ENCODE results near the gene CFAP99. TPM values are rescaled to one million over a fixed set of nuclear protein-coding genes. Genes with fewer than 3 reads are reported as not detected.

Gene CFAP99
- total RNA-seq, 1 experiment from 2014 or later = 0.33 TPM

DNA sequence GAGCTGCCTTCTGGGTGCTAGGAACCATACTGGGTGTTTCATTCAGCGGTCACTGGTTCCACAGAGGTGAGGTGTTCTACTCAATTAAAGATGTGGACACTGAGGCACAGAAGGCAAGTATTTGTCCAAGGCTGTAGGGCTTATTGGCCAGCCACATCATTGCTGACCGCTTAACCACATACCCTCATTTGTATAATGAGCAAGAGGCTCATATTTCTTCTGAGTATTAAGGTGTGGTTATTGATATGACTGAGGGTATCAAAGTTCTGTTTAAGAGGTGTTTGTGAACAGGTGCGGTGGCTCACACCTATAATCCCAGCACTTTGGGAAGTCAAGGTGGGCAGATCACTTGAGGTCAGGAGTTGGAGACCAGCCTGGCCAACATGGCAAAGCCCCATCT is 64.5 kb downstream of the CFAP99 start:
- intact Hi-C loops (cut with micrococcal nuclease; ENCODE audit: unreplicated experiment) = no loop called here
- no peak for DNase-seq (ENCODE audit: low read depth, low spot score)
- ChIA-PET POLR2A (interaction anchor here (0.6 kb wide), 1 partner anchor 624 kb away, joined by 6 read pairs; no protein-coding TSS in a partner anchor), CTCF (interaction anchor here (0.6 kb wide), 1 partner anchor 35 kb away, joined by 3 read pairs; no protein-coding TSS in a partner anchor)
- ATAC-seq = no peak
- in situ Hi-C loops (cut with HindIII; ENCODE audit: low pct_unique_long_range_greater_than_20kb, low sequenced_read_pairs) = no loop called here
- Histone ChIP-seq H3K4me3 (ENCODE audit: low read depth in 2 of 2, low read length in 2 of 2) (no peak overlapping the region), H3K27me3 (ENCODE audit: control insufficient read depth, insufficient read depth, low read length) (no peaks in the 10 kb centered on the region), H3K36me3 (ENCODE audit: control insufficient read depth, insufficient read depth, low read length) (no peaks in the 10 kb centered on the region), H3K9me3 (ENCODE audit: control insufficient read depth, insufficient read depth, low read depth, low read length) (no peaks in the 10 kb centered on the region), H3K4me1 (ENCODE audit: control insufficient read depth, insufficient read depth, low read length) (peaks cover 4% of the 10 kb centered on the region; the same call in 1 of the 2 replicates), H3K27ac (ENCODE audit: low read length) (no peak overlapping the region)
- no TSS peak for BruUV-seq (replicated peaks)
- TF ChIP-seq TCF7L2 (IDR thresholded peaks at IDR 0.05; ENCODE audit: low read depth, low read length) = no peak
- TF ChIP-seq SIN3A (IDR thresholded peaks at IDR 0.05; ENCODE audit: borderline replicate concordance, insufficient read depth, low read depth, low read length) = no peak
- TF ChIP-seq, protein P1, sequence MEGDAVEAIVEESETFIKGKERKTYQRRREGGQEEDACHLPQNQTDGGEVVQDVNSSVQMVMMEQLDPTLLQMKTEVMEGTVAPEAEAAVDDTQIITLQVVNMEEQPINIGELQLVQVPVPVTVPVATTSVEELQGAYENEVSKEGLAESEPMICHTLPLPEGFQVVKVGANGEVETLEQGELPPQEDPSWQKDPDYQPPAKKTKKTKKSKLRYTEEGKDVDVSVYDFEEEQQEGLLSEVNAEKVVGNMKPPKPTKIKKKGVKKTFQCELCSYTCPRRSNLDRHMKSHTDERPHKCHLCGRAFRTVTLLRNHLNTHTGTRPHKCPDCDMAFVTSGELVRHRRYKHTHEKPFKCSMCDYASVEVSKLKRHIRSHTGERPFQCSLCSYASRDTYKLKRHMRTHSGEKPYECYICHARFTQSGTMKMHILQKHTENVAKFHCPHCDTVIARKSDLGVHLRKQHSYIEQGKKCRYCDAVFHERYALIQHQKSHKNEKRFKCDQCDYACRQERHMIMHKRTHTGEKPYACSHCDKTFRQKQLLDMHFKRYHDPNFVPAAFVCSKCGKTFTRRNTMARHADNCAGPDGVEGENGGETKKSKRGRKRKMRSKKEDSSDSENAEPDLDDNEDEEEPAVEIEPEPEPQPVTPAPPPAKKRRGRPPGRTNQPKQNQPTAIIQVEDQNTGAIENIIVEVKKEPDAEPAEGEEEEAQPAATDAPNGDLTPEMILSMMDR (IDR thresholded peaks at IDR 0.05) = no peak
- TF ChIP-seq POLR2AphosphoS5 (IDR thresholded peaks at IDR 0.05; ENCODE audit: low read depth, low read length) = no peak
- TF ChIP-seq, protein P2, sequence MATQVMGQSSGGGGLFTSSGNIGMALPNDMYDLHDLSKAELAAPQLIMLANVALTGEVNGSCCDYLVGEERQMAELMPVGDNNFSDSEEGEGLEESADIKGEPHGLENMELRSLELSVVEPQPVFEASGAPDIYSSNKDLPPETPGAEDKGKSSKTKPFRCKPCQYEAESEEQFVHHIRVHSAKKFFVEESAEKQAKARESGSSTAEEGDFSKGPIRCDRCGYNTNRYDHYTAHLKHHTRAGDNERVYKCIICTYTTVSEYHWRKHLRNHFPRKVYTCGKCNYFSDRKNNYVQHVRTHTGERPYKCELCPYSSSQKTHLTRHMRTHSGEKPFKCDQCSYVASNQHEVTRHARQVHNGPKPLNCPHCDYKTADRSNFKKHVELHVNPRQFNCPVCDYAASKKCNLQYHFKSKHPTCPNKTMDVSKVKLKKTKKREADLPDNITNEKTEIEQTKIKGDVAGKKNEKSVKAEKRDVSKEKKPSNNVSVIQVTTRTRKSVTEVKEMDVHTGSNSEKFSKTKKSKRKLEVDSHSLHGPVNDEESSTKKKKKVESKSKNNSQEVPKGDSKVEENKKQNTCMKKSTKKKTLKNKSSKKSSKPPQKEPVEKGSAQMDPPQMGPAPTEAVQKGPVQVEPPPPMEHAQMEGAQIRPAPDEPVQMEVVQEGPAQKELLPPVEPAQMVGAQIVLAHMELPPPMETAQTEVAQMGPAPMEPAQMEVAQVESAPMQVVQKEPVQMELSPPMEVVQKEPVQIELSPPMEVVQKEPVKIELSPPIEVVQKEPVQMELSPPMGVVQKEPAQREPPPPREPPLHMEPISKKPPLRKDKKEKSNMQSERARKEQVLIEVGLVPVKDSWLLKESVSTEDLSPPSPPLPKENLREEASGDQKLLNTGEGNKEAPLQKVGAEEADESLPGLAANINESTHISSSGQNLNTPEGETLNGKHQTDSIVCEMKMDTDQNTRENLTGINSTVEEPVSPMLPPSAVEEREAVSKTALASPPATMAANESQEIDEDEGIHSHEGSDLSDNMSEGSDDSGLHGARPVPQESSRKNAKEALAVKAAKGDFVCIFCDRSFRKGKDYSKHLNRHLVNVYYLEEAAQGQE (IDR thresholded peaks at IDR 0.05; ENCODE audit: insufficient read depth in 1 of 2, low read depth in 2 of 2, low read length in 1 of 2) = no peak

DNA sequence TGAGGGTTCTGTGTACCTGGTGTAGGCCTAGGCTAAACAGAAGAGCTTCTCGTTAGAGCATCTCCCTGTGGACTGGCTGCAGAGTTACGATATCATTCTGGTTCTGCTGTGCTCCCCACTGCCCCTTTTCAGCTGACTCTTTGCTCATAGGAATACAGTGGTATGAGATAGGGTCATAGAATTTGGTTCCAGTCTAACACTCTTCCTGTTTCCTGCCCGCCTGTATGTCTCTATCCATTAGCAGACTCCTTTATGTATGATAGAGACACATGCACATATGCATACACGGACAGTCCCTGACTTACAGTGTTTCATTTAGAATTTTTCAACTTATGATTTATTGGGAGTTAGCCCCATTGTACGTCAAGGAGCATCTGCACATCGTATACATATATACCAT is 65.4 kb downstream of the CFAP99 start:
- TF ChIP-seq, protein P1 (IDR thresholded peaks at IDR 0.05) = no peak
- no peak for TF ChIP-seq POLR2AphosphoS5 (IDR thresholded peaks at IDR 0.05; ENCODE audit: low read depth, low read length)
- no peak for TF ChIP-seq TCF7L2 (IDR thresholded peaks at IDR 0.05; ENCODE audit: low read depth, low read length)
- TF ChIP-seq SIN3A (IDR thresholded peaks at IDR 0.05; ENCODE audit: borderline replicate concordance, insufficient read depth, low read depth, low read length) = no peak
- TF ChIP-seq, protein P2 (IDR thresholded peaks at IDR 0.05; ENCODE audit: insufficient read depth in 1 of 2, low read depth in 2 of 2, low read length in 1 of 2) = no peak
- Histone ChIP-seq H3K36me3 (ENCODE audit: control insufficient read depth, insufficient read depth, low read length) (no peaks in the 10 kb centered on the region), H3K27me3 (ENCODE audit: control insufficient read depth, insufficient read depth, low read length) (no peaks in the 10 kb centered on the region), H3K27ac (ENCODE audit: low read length) (no peak overlapping the region), H3K4me1 (ENCODE audit: control insufficient read depth, insufficient read depth, low read length) (no peaks in the 10 kb centered on the region), H3K9me3 (ENCODE audit: control insufficient read depth, insufficient read depth, low read depth, low read length) (no peaks in the 10 kb centered on the region), H3K4me3 (ENCODE audit: low read depth in 2 of 2, low read length in 2 of 2) (no peak overlapping the region)
- ChIA-PET CTCF (interaction anchor here (0.6 kb wide), 1 partner anchor 34 kb away, joined by 3 read pairs; no protein-coding TSS in a partner anchor), POLR2A (interaction anchor here (0.6 kb wide), 1 partner anchor 18 kb away, joined by 3 read pairs; no protein-coding TSS in a partner anchor)
- in situ Hi-C loops (cut with HindIII; ENCODE audit: low pct_unique_long_range_greater_than_20kb, low sequenced_read_pairs) = no loop called here
- intact Hi-C loops (cut with micrococcal nuclease; ENCODE audit: unreplicated experiment) = no loop called here
- ATAC-seq (no peak), DNase-seq (ENCODE audit: low read depth, low spot score) (no peak)
- BruUV-seq (replicated peaks) = no TSS peak

All from Panc1 (cell line).